BE2C (cell line): ENCODE results near the gene MTERF4.
"Not testable (repeated sequence)": the region's sequence is repeated elsewhere in the genome, so short reads cannot be mapped to it uniquely, and the experiment has no call there.

Experiments
- DNase-seq: peaks from one replicate; pipeline ENCODE4 v3.0.0-alpha.2; 2020
- H3K27me3 ChIP-seq: fragments of 250-450 bp; sonication (Bioruptor Pico); 2 replicates; pipeline ENCODE4 v1.5.1; 2020; ENCODE audit warnings: mild to moderate bottlenecking
- H3K36me3 ChIP-seq: fragments of 250-450 bp; sonication (Bioruptor Pico); 2 replicates; pipeline ENCODE4 v1.5.1; 2020; ENCODE audit warnings: mild to moderate bottlenecking
- H3K4me1 ChIP-seq: fragments of 250-450 bp; sonication (Bioruptor Pico); 2 replicates; pipeline ENCODE4 v1.5.1; 2020
- H3K4me3 ChIP-seq: 2 replicates; pipeline ENCODE4 v1.5.1; 2011; ENCODE audit warnings: low read depth, low read length
- H3K9me3 ChIP-seq: fragments of 250-450 bp; sonication (Bioruptor Pico); 2 replicates; pipeline ENCODE4 v1.5.1; 2020
- TF ChIP-seq, protein P1 (sequence below): IDR thresholded peaks from 2 replicates; pipeline ENCODE4 v1.5.1; 2012; ENCODE audit warnings: mild to moderate bottlenecking, low read depth, low read length

MTERF4 gene

DNA sequence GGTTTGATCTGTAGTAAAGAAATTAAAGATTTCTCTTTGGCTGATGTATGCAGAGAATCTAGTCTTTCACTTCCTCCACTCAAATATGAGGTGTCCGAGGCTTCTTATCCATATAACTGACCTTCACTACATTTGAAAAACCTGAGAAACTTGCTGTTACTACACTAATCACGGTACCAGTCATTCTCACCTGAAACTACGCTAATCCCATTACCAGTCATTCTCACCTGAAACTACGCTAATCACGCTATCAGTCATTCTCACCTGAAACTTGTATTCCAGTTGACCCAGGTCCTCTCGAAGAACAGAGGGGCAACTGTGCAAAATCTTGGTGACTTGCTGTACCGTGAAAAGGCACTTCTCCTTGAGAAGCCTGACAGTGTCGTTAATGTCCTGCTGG is 5.1 kb downstream of the MTERF4 start:
- H3K4me1 ChIP-seq: no peaks in the 10 kb centered on the region
- no peaks in the 10 kb centered on the region for H3K9me3 ChIP-seq
- H3K36me3 ChIP-seq: peaks cover 62% of the 10 kb centered on the region
- no peak overlapping the region for H3K4me3 ChIP-seq
- TF ChIP-seq, protein P1, sequence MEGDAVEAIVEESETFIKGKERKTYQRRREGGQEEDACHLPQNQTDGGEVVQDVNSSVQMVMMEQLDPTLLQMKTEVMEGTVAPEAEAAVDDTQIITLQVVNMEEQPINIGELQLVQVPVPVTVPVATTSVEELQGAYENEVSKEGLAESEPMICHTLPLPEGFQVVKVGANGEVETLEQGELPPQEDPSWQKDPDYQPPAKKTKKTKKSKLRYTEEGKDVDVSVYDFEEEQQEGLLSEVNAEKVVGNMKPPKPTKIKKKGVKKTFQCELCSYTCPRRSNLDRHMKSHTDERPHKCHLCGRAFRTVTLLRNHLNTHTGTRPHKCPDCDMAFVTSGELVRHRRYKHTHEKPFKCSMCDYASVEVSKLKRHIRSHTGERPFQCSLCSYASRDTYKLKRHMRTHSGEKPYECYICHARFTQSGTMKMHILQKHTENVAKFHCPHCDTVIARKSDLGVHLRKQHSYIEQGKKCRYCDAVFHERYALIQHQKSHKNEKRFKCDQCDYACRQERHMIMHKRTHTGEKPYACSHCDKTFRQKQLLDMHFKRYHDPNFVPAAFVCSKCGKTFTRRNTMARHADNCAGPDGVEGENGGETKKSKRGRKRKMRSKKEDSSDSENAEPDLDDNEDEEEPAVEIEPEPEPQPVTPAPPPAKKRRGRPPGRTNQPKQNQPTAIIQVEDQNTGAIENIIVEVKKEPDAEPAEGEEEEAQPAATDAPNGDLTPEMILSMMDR: no peak
- no peaks in the 10 kb centered on the region for H3K27me3 ChIP-seq
- no peak for DNase-seq

- Histone ChIP-seq H3K9me3 (no peaks in the 10 kb centered on the region), H3K36me3 (peaks cover 62% of the 10 kb centered on the region), H3K4me3 (no peak overlapping the region), H3K4me1 (no peaks in the 10 kb centered on the region), H3K27me3 (no peaks in the 10 kb centered on the region)
- no peak for DNase-seq
- TF ChIP-seq, protein P1: no peak
Measured at GRCh38 chr2:241095594-241096290, 6.3 kb downstream of the MTERF4 start.

DNA sequence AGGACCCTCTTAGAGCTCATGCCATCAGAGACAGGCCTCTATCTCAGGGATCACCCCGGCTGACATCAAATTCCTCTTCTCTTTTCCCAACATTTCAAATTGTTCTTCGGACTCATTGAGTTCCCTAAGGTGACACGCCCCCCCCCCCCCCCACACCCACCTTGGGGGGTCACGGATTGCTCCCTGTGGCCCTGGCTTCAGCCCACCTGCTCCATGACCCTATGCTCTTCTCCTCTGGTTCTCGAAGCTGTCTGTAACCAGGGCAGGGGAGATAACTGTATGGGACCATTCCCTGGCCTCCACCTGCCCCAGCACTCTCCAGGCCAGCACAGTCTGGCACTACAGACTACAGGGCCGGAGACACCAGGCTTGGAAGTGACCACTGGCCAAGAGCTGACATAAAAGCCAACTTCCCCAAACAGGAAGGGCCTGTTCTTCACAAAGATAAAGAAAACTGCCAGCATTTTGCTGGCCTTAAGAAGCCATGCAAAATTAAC is 7.1 kb downstream of the MTERF4 start:
- no peaks in the 10 kb centered on the region for H3K27me3 ChIP-seq
- no peak for DNase-seq
- peaks cover 62% of the 10 kb centered on the region for H3K36me3 ChIP-seq
- no peaks in the 10 kb centered on the region for H3K9me3 ChIP-seq
- no peaks in the 10 kb centered on the region for H3K4me1 ChIP-seq
- TF ChIP-seq, protein P1: no peak
- no peak overlapping the region for H3K4me3 ChIP-seq

DNA sequence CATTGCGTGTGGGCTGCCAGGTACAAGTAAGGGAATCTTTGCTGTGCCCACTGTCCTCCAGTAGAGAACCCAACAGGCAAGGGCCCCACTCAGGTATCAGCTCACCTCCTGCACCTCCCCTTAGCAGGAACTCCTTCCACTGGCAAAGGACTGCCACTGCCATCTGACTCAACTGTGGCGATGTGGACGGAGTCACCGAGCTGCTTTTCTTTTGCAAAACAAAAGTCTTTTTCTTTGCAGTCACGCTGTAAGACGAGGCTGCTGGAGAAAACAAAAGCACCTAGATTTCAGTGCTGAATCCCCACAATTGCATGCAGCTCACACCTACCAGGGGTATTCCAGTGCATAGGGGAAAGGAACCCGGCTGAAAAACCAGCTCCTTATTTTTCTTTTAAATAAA is 7.9 kb downstream of the MTERF4 start:
- Histone ChIP-seq H3K36me3 (peaks cover 62% of the 10 kb centered on the region), H3K9me3 (no peaks in the 10 kb centered on the region), H3K4me1 (no peaks in the 10 kb centered on the region), H3K4me3 (no peak overlapping the region), H3K27me3 (no peaks in the 10 kb centered on the region)
- no peak for DNase-seq
- TF ChIP-seq, protein P1: no peak

GRCh38 chr2:241093133-241093781 is 8.8 kb downstream of the MTERF4 start:
- not testable (repeated sequence) for H3K9me3 ChIP-seq, H3K27me3 ChIP-seq, H3K4me1 ChIP-seq, DNase-seq, H3K4me3 ChIP-seq
- H3K36me3 ChIP-seq: peaks cover 63% of the 10 kb centered on the region

GRCh38 chr2:241092677-241093076 is 9.4 kb downstream of the MTERF4 start:
- Histone ChIP-seq H3K36me3 (peaks cover 63% of the 10 kb centered on the region), H3K4me1 (no peaks in the 10 kb centered on the region), H3K9me3 (no peaks in the 10 kb centered on the region), H3K4me3 (no peak overlapping the region), H3K27me3 (no peaks in the 10 kb centered on the region)
- TF ChIP-seq, protein P1: no peak
- DNase-seq: no peak
